Activated naive CD8-positive, alpha-beta T cell treated with anti-CD3 and anti-CD28 coated beads, Interleukin-2, amount 10 ng/mL, durations not matched to agents 7 days and 5 days (primary cell): ENCODE measurements around the gene KCNMA1. TPM values are rescaled to one million over a fixed set of nuclear protein-coding genes. Genes with fewer than 3 reads are reported as not detected.
A peak's percentile ranks its signal among the peaks of the same experiment; 100 is the strongest.

Experiments used
- ATAC-seq: fragments of 150-1000 bp; cut with Tn5 transposase; one replicate; pipeline ENCODE4 v1.10.0; 2021; ENCODE audit warnings: low read depth, moderate library complexity
- POLR2A ChIA-PET: fragments of 350-600 bp; sonication (Branson Sonifier 250); formaldehyde crosslinking; loops from one replicate; lab custom pipeline; 2021; ENCODE audit warnings: antibody characterized with exemption; lab: Charles Lee
- DNase-seq: peaks from one replicate; pipeline ENCODE4 v3.0.0; 2021
- H3K27ac Mint-ChIP-seq: one replicate; pipeline ENCODE4 v1.8.0; 2022; ENCODE audit warnings: mild to moderate bottlenecking, mixed read lengths
- H3K27me3 Mint-ChIP-seq: one replicate; pipeline ENCODE4 v1.8.0; 2022; ENCODE audit warnings: mild to moderate bottlenecking, moderate library complexity, mixed read lengths
- H3K36me3 Mint-ChIP-seq: one replicate; pipeline ENCODE4 v1.8.0; 2021; ENCODE audit warnings: mild to moderate bottlenecking, mixed read lengths
- H3K4me1 Mint-ChIP-seq: one replicate; pipeline ENCODE4 v1.8.0; 2021; ENCODE audit warnings: mixed read lengths
- H3K4me3 Mint-ChIP-seq: one replicate; pipeline ENCODE4 v1.8.0; 2022; ENCODE audit warnings: mild to moderate bottlenecking, moderate library complexity, mixed read lengths
- H3K9me3 Mint-ChIP-seq: one replicate; pipeline ENCODE4 v1.8.0; 2021; ENCODE audit warnings: mixed read lengths
- total RNA-seq, 2 experiments: library from RNA; stranded (reverse); gene quantifications; one replicate each; pipeline ENCODE4 v1.2.3, GENCODE V29; 2021

Gene KCNMA1
- total RNA-seq, 2 experiments from 2014 or later: 0.39 to 0.54 TPM

DNA sequence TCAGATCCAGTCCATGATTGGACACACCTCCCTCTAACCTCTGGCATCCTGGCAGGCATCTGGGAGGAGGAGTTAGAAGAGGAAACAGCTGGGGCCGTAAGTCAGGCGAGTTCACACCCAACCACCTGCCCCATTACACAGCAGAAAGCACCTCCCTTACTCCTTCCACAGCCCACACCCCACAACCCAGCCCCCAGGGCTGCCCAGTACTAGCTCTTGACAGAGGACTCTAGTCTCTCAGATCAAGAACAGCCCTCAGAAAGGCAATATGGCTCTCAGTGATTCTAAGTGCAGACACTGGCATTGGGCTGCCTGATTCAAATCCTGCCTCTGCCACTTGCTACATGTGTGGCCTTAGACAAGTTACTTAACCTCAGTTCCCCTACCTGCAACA lies 34.1 kb downstream of the KCNMA1 start:
- H3K9me3 Mint-ChIP-seq: no peaks in the 10 kb centered on the region
- DNase-seq (peak; percentile 44), ATAC-seq (peak; percentile 71)
- H3K4me1 Mint-ChIP-seq: peaks cover 20% of the 10 kb centered on the region
- H3K27me3 Mint-ChIP-seq: no peaks in the 10 kb centered on the region
- POLR2A ChIA-PET: no interaction called here
- no peaks in the 10 kb centered on the region for H3K36me3 Mint-ChIP-seq
- H3K27ac Mint-ChIP-seq: peak overlapping the region; percentile 55
- peak overlapping the region; percentile 47 for H3K4me3 Mint-ChIP-seq

DNA sequence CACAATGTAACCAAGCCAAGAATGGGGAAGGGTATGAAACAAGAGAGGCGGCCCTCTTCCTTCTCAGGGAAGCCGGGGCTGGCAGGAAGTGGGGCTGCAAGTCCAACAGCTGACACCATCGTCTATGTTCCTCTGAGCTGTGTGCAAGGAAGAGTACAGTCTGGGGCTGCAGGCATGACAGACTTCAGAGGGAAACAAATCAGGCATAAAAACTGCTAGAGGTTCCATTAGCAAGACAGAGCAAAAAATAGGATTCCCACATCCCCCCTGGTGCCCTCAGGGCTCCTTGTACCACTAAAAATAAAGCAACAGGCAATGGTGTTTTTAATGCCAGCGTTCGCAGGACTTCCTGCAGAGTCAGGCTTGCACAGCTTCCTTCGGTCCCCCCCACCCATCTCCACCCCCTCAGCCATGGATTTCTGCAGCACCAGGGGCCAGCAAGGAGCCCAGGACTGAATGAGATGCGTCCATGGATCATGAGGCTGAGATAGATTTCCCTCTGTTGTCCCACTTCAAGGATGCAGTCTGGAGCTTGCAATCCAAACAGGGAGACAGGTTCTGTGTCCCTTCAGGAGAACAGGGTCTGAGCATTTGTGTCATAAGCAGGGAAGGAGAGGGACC lies 34.6 kb downstream of the KCNMA1 start:
- Mint-ChIP-seq H3K4me3 (peak overlapping the region; percentile 63), H3K9me3 (no peaks in the 10 kb centered on the region), H3K27ac (peak overlapping the region; percentile 64), H3K27me3 (no peaks in the 10 kb centered on the region), H3K4me1 (peaks cover 20% of the 10 kb centered on the region), H3K36me3 (no peaks in the 10 kb centered on the region)
- POLR2A ChIA-PET: no interaction called here
- DNase-seq: peak; percentile 36
- peak; percentile 57 for ATAC-seq

DNA sequence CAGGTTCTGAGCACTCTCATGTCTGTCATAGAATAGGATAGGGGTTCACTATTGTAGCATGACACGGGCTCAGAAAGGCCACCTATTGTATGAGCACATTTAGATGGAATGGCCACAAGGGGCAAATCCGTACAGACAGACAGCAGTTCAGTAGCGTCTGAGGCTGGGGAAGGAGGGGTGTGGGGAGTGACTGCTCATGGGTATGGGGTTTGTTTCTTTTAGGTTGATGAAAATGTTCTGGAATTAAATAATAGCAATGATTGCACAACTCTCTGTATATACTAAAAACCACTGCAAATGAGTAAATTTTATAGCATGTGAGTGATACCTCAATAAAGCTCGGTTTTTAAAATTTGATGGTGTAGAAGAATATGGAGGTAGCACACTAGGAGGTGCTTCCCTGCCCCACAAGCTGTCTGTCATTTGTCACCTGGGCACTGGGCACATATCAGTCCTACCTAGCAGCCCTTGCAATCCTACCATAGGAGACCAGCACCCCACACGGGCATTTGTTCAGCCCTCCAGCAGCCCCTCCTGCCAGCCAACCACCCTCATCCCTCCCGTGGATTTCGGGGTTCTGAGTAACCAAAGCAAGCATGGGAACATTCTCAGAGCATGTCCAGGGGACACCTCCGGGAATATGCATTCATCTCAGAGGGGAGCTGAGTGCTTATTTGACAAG lies 35.2 kb downstream of the KCNMA1 start:
- peak overlapping the region; percentile 64 for H3K27ac Mint-ChIP-seq

GRCh38 chr10:77601488-77601887 lies 36.1 kb downstream of the KCNMA1 start:
- Mint-ChIP-seq H3K36me3 (no peaks in the 10 kb centered on the region), H3K4me1 (peaks cover 20% of the 10 kb centered on the region), H3K4me3 (no peak overlapping the region), H3K27me3 (no peaks in the 10 kb centered on the region), H3K9me3 (no peaks in the 10 kb centered on the region), H3K27ac (no peak overlapping the region)
- ATAC-seq: no peak
- no peak for DNase-seq
- POLR2A ChIA-PET: no interaction called here

More for the DNA sequence above, 35.2 kb downstream of the KCNMA1 start:
- H3K4me3 Mint-ChIP-seq: peak overlapping the region; percentile 63
- no peaks in the 10 kb centered on the region for H3K9me3 Mint-ChIP-seq
- H3K36me3 Mint-ChIP-seq: no peaks in the 10 kb centered on the region
- POLR2A ChIA-PET: no interaction called here
- peaks cover 20% of the 10 kb centered on the region for H3K4me1 Mint-ChIP-seq
- H3K27me3 Mint-ChIP-seq: no peaks in the 10 kb centered on the region
- ATAC-seq (no peak), DNase-seq (no peak)

DNA sequence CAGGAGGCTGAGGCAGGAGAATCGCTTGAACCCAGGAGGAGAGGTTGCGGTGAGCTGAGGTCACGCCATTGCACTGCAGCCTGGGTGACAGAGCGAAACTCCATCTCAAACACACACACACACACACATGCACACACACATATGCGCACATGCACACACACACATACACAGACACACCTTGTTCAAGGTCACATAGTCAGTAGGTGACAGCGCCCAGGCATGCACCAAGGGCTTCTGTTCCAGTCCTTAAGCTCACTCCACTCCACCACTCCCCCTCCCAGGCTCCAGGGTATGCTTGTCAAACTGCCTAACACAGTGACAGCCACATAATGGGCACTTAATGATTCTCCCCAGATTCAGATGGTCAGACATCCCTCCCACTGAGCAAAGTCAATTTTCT lies 37.0 kb downstream of the KCNMA1 start:
- peaks cover 20% of the 10 kb centered on the region for H3K4me1 Mint-ChIP-seq
- peak overlapping the region; percentile 52 for H3K27ac Mint-ChIP-seq
- POLR2A ChIA-PET: no interaction called here
- no peaks in the 10 kb centered on the region for H3K36me3 Mint-ChIP-seq
- H3K9me3 Mint-ChIP-seq: no peaks in the 10 kb centered on the region
- H3K4me3 Mint-ChIP-seq: no peak overlapping the region
- ATAC-seq: no peak
- no peak for DNase-seq
- no peaks in the 10 kb centered on the region for H3K27me3 Mint-ChIP-seq

DNA sequence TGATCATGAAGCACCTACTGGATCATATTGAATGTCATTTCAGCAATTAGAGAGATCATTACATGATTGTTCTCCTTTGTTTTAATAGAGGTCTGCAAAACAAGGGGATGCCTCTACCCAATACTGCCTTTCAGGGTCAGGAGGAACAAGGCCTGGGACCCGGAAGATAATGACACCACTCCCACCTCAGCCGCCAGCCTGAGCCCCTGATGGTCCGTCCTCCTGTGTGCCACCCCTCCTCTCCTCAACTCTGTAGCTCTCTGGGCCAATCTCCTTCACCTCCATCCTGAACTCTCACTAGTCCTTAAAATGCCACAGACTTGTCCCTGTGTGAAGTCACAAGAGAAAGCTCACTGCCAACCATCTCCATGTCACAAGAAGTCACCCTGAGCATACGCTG lies 38.0 kb downstream of the KCNMA1 start:
- POLR2A ChIA-PET: no interaction called here
- Mint-ChIP-seq H3K9me3 (no peaks in the 10 kb centered on the region), H3K4me1 (peaks cover 20% of the 10 kb centered on the region), H3K27me3 (peaks cover 2% of the 10 kb centered on the region), H3K27ac (no peak overlapping the region), H3K4me3 (no peak overlapping the region), H3K36me3 (no peaks in the 10 kb centered on the region)
- ATAC-seq (no peak), DNase-seq (no peak)

DNA sequence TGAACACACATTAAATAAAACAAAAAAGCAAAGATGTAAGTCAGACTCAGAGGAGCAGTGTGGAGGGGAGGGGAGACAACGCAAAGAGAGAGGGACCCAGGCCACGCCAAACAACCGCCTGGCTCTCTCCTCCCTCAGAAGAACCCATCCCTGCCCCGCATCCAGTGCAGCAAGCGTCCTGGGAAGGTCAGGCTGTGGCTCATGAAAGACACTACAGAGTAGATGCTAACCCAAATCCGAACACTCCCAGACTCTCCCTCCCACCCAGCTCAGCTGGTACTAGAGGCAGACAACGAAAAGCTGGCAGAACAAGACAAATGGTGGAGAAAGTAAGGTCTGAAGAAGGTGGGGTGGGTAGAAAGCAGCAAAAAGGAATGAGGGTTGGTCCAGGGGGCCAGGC lies 39.0 kb downstream of the KCNMA1 start:
- Mint-ChIP-seq H3K36me3 (no peaks in the 10 kb centered on the region), H3K27ac (no peak overlapping the region), H3K4me3 (no peak overlapping the region), H3K4me1 (peaks cover 13% of the 10 kb centered on the region), H3K27me3 (peaks cover 4% of the 10 kb centered on the region), H3K9me3 (no peaks in the 10 kb centered on the region)
- DNase-seq: no peak
- POLR2A ChIA-PET: no interaction called here
- ATAC-seq: no peak

DNA sequence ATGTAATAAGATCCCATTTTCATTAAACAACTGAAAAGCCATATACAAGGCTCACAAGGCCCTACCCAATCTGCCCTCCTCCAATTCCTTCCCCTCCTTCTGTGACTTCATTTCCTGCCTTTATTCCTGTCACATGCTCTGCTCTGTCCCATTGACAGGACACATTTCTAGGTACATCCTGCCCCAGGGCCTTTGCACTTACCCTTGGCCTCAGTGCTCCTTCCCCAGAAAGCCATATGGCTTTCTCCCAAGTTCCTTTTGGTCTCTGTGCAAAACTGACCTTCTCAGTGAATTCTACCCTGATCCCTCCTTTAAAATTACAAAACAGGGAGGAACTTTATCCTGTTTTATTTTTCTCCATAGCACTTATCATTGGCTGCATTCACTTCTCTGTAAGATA lies 40.0 kb downstream of the KCNMA1 start:
- Mint-ChIP-seq H3K4me3 (no peak overlapping the region), H3K27ac (no peak overlapping the region), H3K36me3 (no peaks in the 10 kb centered on the region), H3K9me3 (no peaks in the 10 kb centered on the region), H3K27me3 (peaks cover 4% of the 10 kb centered on the region), H3K4me1 (peaks cover 3% of the 10 kb centered on the region)
- POLR2A ChIA-PET: no interaction called here
- no peak for ATAC-seq
- no peak for DNase-seq

GRCh38 chr10:77594471-77594783 lies 43.2 kb downstream of the KCNMA1 start:
- POLR2A ChIA-PET: no interaction called here
- no peak for DNase-seq
- Mint-ChIP-seq H3K9me3 (no peaks in the 10 kb centered on the region), H3K4me3 (no peak overlapping the region), H3K27ac (no peak overlapping the region), H3K27me3 (peaks cover 4% of the 10 kb centered on the region), H3K4me1 (no peaks in the 10 kb centered on the region), H3K36me3 (no peaks in the 10 kb centered on the region)
- no peak for ATAC-seq

GRCh38 chr10:77593771-77594470 lies 43.7 kb downstream of the KCNMA1 start:
- ATAC-seq (no peak), DNase-seq (no peak)
- POLR2A ChIA-PET: no interaction called here
- no peak overlapping the region for H3K4me3 Mint-ChIP-seq
- H3K9me3 Mint-ChIP-seq: no peaks in the 10 kb centered on the region
- H3K36me3 Mint-ChIP-seq: no peaks in the 10 kb centered on the region
- no peak overlapping the region for H3K27ac Mint-ChIP-seq
- H3K4me1 Mint-ChIP-seq: no peaks in the 10 kb centered on the region
- peaks cover 4% of the 10 kb centered on the region for H3K27me3 Mint-ChIP-seq

- H3K9me3 Mint-ChIP-seq: no peaks in the 10 kb centered on the region
- no peaks in the 10 kb centered on the region for H3K4me1 Mint-ChIP-seq
- no peaks in the 10 kb centered on the region for H3K36me3 Mint-ChIP-seq
- no peak overlapping the region for H3K4me3 Mint-ChIP-seq
- no peak overlapping the region for H3K27ac Mint-ChIP-seq
- DNase-seq: no peak
- ATAC-seq: no peak
- POLR2A ChIA-PET: no interaction called here
- H3K27me3 Mint-ChIP-seq: peaks cover 4% of the 10 kb centered on the region
These were observed 44.5 kb downstream of the KCNMA1 start for GRCh38 chr10:77592946-77593636.

GRCh38 chr10:77592510-77592909 lies 45.1 kb downstream of the KCNMA1 start:
- POLR2A ChIA-PET: no interaction called here
- DNase-seq (no peak), ATAC-seq (no peak)
- H3K9me3 Mint-ChIP-seq: no peaks in the 10 kb centered on the region
- H3K4me3 Mint-ChIP-seq: no peak overlapping the region
- peaks cover 4% of the 10 kb centered on the region for H3K27me3 Mint-ChIP-seq
- no peak overlapping the region for H3K27ac Mint-ChIP-seq
- no peaks in the 10 kb centered on the region for H3K36me3 Mint-ChIP-seq
- H3K4me1 Mint-ChIP-seq: no peaks in the 10 kb centered on the region

- Mint-ChIP-seq H3K9me3 (no peaks in the 10 kb centered on the region), H3K27me3 (peaks cover 4% of the 10 kb centered on the region), H3K27ac (no peak overlapping the region), H3K4me1 (peaks cover 2% of the 10 kb centered on the region), H3K4me3 (no peak overlapping the region), H3K36me3 (no peaks in the 10 kb centered on the region)
- DNase-seq (no peak), ATAC-seq (no peak)
- POLR2A ChIA-PET: no interaction called here
These were observed 46.2 kb downstream of the KCNMA1 start for GRCh38 chr10:77591238-77591880.
